ENCODE results near the gene EPAS1. TPM values are rescaled to one million over a fixed set of nuclear protein-coding genes. Genes with fewer than 3 reads are reported as not detected.

EPAS1 gene
- total RNA-seq, 2 experiments from 2014 or later, result 4.2 to 5.4 TPM

- Mint-ChIP-seq H3K36me3 (ENCODE audit: low read depth) (no peaks in the 10 kb centered on the region), H3K4me1 (ENCODE audit: low read depth) (peaks cover 23% of the 10 kb centered on the region), H3K27ac (no peak overlapping the region), H3K4me3 (no peak overlapping the region), H3K27me3 (no peaks in the 10 kb centered on the region), H3K9me3 (no peaks in the 10 kb centered on the region)
- ChIA-PET POLR2A (interaction anchor here (2.3 kb wide), 1 partner anchor 22 kb away, joined by 6 read pairs; no protein-coding TSS in a partner anchor), CTCF (no interaction called here)
- H3K27me3 ChIP-seq (ENCODE audit: control insufficient read depth in 1 of 2, insufficient read depth in 2 of 2, low read length in 2 of 2), result no peaks in the 10 kb centered on the region
- intact Hi-C loops (cut with DNase I, micrococcal nuclease), result no loop called here
- no peaks in the 10 kb centered on the region for H3K9me3 ChIP-seq (ENCODE audit: control insufficient read depth in 1 of 2, insufficient read depth in 1 of 2, low read length in 2 of 2)
- TF ChIP-seq CTCF (IDR thresholded peaks at IDR 0.05), result no peak
- no peaks in the 10 kb centered on the region for H3K36me3 ChIP-seq (ENCODE audit: insufficient read depth, low read length)
- peaks cover 13% of the 10 kb centered on the region for H3K4me1 ChIP-seq (ENCODE audit: insufficient read depth, low read length)
- no peak overlapping the region for H3K4me3 ChIP-seq (ENCODE audit: low read length)
- DNase-seq (no peak), ATAC-seq (ENCODE audit: poor library complexity) (no peak)
- H3K27ac ChIP-seq (ENCODE audit: low read depth in 1 of 2, low read length in 2 of 2), result no peak overlapping the region
Measured at GRCh38 chr2:46339676-46340459, 42.7 kb downstream of the EPAS1 start.

GRCh38 chr2:46340740-46341420 lies 43.7 kb downstream of the EPAS1 start:
- intact Hi-C loops (cut with DNase I, micrococcal nuclease), result no loop called here
- ChIA-PET CTCF (no interaction called here), POLR2A (no interaction called here)
- H3K9me3 ChIP-seq (ENCODE audit: control insufficient read depth in 1 of 2, insufficient read depth in 1 of 2, low read length in 2 of 2), result no peaks in the 10 kb centered on the region
- DNase-seq, result no peak
- Mint-ChIP-seq H3K4me1 (ENCODE audit: low read depth) (peaks cover 22% of the 10 kb centered on the region), H3K27ac (no peak overlapping the region), H3K4me3 (no peak overlapping the region), H3K9me3 (no peaks in the 10 kb centered on the region), H3K27me3 (no peaks in the 10 kb centered on the region), H3K36me3 (ENCODE audit: low read depth) (no peaks in the 10 kb centered on the region)
- H3K36me3 ChIP-seq (ENCODE audit: insufficient read depth, low read length), result no peaks in the 10 kb centered on the region
- TF ChIP-seq CTCF (IDR thresholded peaks at IDR 0.05), result no peak
- H3K27ac ChIP-seq (ENCODE audit: low read depth in 1 of 2, low read length in 2 of 2), result no peak overlapping the region
- H3K4me3 ChIP-seq (ENCODE audit: low read length), result no peak overlapping the region
- ATAC-seq (ENCODE audit: poor library complexity), result no peak
- H3K4me1 ChIP-seq (ENCODE audit: insufficient read depth, low read length), result peaks cover 13% of the 10 kb centered on the region
- no peaks in the 10 kb centered on the region for H3K27me3 ChIP-seq (ENCODE audit: control insufficient read depth in 1 of 2, insufficient read depth in 2 of 2, low read length in 2 of 2)

GRCh38 chr2:46342566-46343315 lies 45.5 kb downstream of the EPAS1 start:
- peaks cover 20% of the 10 kb centered on the region for H3K4me1 ChIP-seq (ENCODE audit: insufficient read depth, low read length)
- no peak overlapping the region for H3K27ac ChIP-seq (ENCODE audit: low read depth in 1 of 2, low read length in 2 of 2)
- no peak for DNase-seq
- H3K9me3 Mint-ChIP-seq, result no peaks in the 10 kb centered on the region
- no peaks in the 10 kb centered on the region for H3K9me3 ChIP-seq (ENCODE audit: control insufficient read depth in 1 of 2, insufficient read depth in 1 of 2, low read length in 2 of 2)
- TF ChIP-seq CTCF (IDR thresholded peaks at IDR 0.05), result no peak
- no peak overlapping the region for H3K4me3 ChIP-seq (ENCODE audit: low read length)
- no peak overlapping the region for H3K27ac Mint-ChIP-seq
- ChIA-PET POLR2A (no interaction called here), CTCF (interaction anchor here (1.3 kb wide), 1 partner anchor 13 kb away, joined by 3 read pairs; no protein-coding TSS in a partner anchor)
- no peak for ATAC-seq (ENCODE audit: poor library complexity)
- no peak overlapping the region for H3K4me3 Mint-ChIP-seq
- H3K27me3 Mint-ChIP-seq, result no peaks in the 10 kb centered on the region
- H3K4me1 Mint-ChIP-seq (ENCODE audit: low read depth), result peaks cover 27% of the 10 kb centered on the region
- intact Hi-C loops (cut with DNase I, micrococcal nuclease), result no loop called here
- H3K36me3 ChIP-seq (ENCODE audit: insufficient read depth, low read length), result no peaks in the 10 kb centered on the region
- no peaks in the 10 kb centered on the region for H3K36me3 Mint-ChIP-seq (ENCODE audit: low read depth)
- no peaks in the 10 kb centered on the region for H3K27me3 ChIP-seq (ENCODE audit: control insufficient read depth in 1 of 2, insufficient read depth in 2 of 2, low read length in 2 of 2)

All from CD4-positive, alpha-beta T cell (primary cell).